ENCODE results near the gene EVI5L.
A peak's percentile ranks its signal among the peaks of the same experiment; 100 is the strongest.
"Not testable (repeated sequence)": the region's sequence is repeated elsewhere in the genome, so short reads cannot be mapped to it uniquely, and the experiment has no call there.

Gene EVI5L

GRCh38 chr19:7874076-7874896, 44.3 kb downstream of the EVI5L start, which contains the start of gene PRR36:
Gene PRR36 (minus strand): TSS chr19:7874390. CDS start chr19:7873689, 701 bp downstream.
- peak; percentile 62 for DNase-seq

- DNase-seq: no peak
Observed at GRCh38 chr19:7874897-7875273, 44.9 kb downstream of the EVI5L start.

- DNase-seq: no peak
Observed at GRCh38 chr19:7877249-7877836, 47.3 kb downstream of the EVI5L start.

- no peak for DNase-seq
Observed at GRCh38 chr19:7879111-7879807, 49.2 kb downstream of the EVI5L start.

GRCh38 chr19:7879836-7880235, 49.8 kb downstream of the EVI5L start:
- no peak for DNase-seq

- DNase-seq: no peak
Observed at GRCh38 chr19:7881910-7882309, 51.9 kb downstream of the EVI5L start.

- DNase-seq: no peak
Observed at GRCh38 chr19:7883105-7883504, 53.1 kb downstream of the EVI5L start.

- DNase-seq: no peak
Observed at GRCh38 chr19:7883796-7884570, 54.0 kb downstream of the EVI5L start.

- no peak for DNase-seq
Observed at GRCh38 chr19:7885818-7886217, 55.8 kb downstream of the EVI5L start.

- DNase-seq: no peak
Observed at GRCh38 chr19:7887408-7888144, 57.6 kb downstream of the EVI5L start.

GRCh38 chr19:7888145-7888825, 58.3 kb downstream of the EVI5L start, which contains the start of gene LRRC8E:
Gene LRRC8E (plus strand): TSS chr19:7888510. CDS start chr19:7895604, 7,094 bp downstream.
- DNase-seq: no peak

GRCh38 chr19:7888826-7889217, 58.8 kb downstream of the EVI5L start:
- no peak for DNase-seq

- DNase-seq: not testable (repeated sequence)
Observed at GRCh38 chr19:7893362-7894101, 63.5 kb downstream of the EVI5L start.

- DNase-seq: no peak
Observed at GRCh38 chr19:7894612-7895309, 64.7 kb downstream of the EVI5L start.

- no peak for DNase-seq
Observed at GRCh38 chr19:7895565-7895964, 65.5 kb downstream of the EVI5L start.

GRCh38 chr19:7897292-7897691, 67.3 kb downstream of the EVI5L start:
- DNase-seq: no peak

- DNase-seq: no peak
Observed at GRCh38 chr19:7898967-7899366, 68.9 kb downstream of the EVI5L start.

- DNase-seq: no peak
Observed at GRCh38 chr19:7899751-7900378, 69.8 kb downstream of the EVI5L start.

- DNase-seq: no peak
Observed at GRCh38 chr19:7900401-7900870, 70.4 kb downstream of the EVI5L start.

GRCh38 chr19:7900931-7901330, 70.9 kb downstream of the EVI5L start:
- DNase-seq: no peak
